Parathyroid adenoma (tissue), 2 donors: Measurements from ENCODE around the gene PYM1.
"Not testable (repeated sequence)": the region's sequence is repeated elsewhere in the genome, so short reads cannot be mapped to it uniquely, and the experiment has no call there.

Source experiments
- H2AFZ ChIP-seq: fragments of 300-600 bp; sonication (generic); one replicate; pipeline ENCODE4 v1.7.0; 2017; ENCODE audit warnings: antibody characterized with exemption, mild to moderate bottlenecking
- H3K27ac ChIP-seq: fragments of 300-600 bp; sonication (generic); one replicate; pipeline ENCODE4 v1.7.0; 2017
- H3K27me3 ChIP-seq: fragments of 300-600 bp; sonication (generic); one replicate; pipeline ENCODE4 v1.7.0; 2017; ENCODE audit warnings: low read length; ENCODE audit not compliant: control insufficient read depth, insufficient read depth
- H3K36me3 ChIP-seq: fragments of 300-600 bp; sonication (generic); one replicate; pipeline ENCODE4 v1.7.0; 2017; ENCODE audit warnings: low read length; ENCODE audit not compliant: control insufficient read depth, insufficient read depth
- H3K4me1 ChIP-seq: fragments of 300-600 bp; sonication (generic); one replicate; pipeline ENCODE4 v1.7.0; 2017; ENCODE audit warnings: control low read depth
- H3K4me2 ChIP-seq: fragments of 300-600 bp; sonication (generic); one replicate; pipeline ENCODE4 v1.7.0; 2017; ENCODE audit warnings: low read length
- H3K4me3 ChIP-seq: fragments of 300-600 bp; sonication (generic); one replicate; pipeline ENCODE4 v1.7.0; 2017; ENCODE audit warnings: low read depth, low read length
- H3K79me2 ChIP-seq: fragments of 300-600 bp; sonication (generic); one replicate; pipeline ENCODE4 v1.7.0; 2017; ENCODE audit warnings: control low read depth
- H3K9ac ChIP-seq: fragments of 300-600 bp; sonication (generic); one replicate; pipeline ENCODE4 v1.7.0; 2017; ENCODE audit warnings: mild to moderate bottlenecking
- H3K9me3 ChIP-seq: fragments of 300-600 bp; sonication (generic); one replicate; pipeline ENCODE4 v1.7.0; 2017; ENCODE audit warnings: low read length; ENCODE audit not compliant: control insufficient read depth
- TF ChIP-seq, protein P1 (sequence below): fragments of 300-600 bp; sonication (generic); IDR thresholded peaks from one replicate; pipeline ENCODE4 v1.7.0; 2017; ENCODE audit warnings: antibody characterized with exemption, mild to moderate bottlenecking
- donor health status: primary hyperparathyroidism.

The PYM1 gene

GRCh38 chr12:55874443-55874842, 53.3 kb downstream of the PYM1 start:
- H2AFZ ChIP-seq = peak overlapping the region; percentile 59
- TF ChIP-seq, protein P1, sequence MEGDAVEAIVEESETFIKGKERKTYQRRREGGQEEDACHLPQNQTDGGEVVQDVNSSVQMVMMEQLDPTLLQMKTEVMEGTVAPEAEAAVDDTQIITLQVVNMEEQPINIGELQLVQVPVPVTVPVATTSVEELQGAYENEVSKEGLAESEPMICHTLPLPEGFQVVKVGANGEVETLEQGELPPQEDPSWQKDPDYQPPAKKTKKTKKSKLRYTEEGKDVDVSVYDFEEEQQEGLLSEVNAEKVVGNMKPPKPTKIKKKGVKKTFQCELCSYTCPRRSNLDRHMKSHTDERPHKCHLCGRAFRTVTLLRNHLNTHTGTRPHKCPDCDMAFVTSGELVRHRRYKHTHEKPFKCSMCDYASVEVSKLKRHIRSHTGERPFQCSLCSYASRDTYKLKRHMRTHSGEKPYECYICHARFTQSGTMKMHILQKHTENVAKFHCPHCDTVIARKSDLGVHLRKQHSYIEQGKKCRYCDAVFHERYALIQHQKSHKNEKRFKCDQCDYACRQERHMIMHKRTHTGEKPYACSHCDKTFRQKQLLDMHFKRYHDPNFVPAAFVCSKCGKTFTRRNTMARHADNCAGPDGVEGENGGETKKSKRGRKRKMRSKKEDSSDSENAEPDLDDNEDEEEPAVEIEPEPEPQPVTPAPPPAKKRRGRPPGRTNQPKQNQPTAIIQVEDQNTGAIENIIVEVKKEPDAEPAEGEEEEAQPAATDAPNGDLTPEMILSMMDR = no peak
- H3K4me1 ChIP-seq = peaks cover 4% of the 10 kb centered on the region
- H3K9me3 ChIP-seq = no peaks in the 10 kb centered on the region
- no peaks in the 10 kb centered on the region for H3K27me3 ChIP-seq
- peak overlapping the region; percentile 49 for H3K4me2 ChIP-seq
- H3K9ac ChIP-seq = no peak overlapping the region
- no peak overlapping the region for H3K4me3 ChIP-seq
- H3K79me2 ChIP-seq = no peaks in the 10 kb centered on the region
- H3K36me3 ChIP-seq = no peaks in the 10 kb centered on the region
- no peak overlapping the region for H3K27ac ChIP-seq

DNA sequence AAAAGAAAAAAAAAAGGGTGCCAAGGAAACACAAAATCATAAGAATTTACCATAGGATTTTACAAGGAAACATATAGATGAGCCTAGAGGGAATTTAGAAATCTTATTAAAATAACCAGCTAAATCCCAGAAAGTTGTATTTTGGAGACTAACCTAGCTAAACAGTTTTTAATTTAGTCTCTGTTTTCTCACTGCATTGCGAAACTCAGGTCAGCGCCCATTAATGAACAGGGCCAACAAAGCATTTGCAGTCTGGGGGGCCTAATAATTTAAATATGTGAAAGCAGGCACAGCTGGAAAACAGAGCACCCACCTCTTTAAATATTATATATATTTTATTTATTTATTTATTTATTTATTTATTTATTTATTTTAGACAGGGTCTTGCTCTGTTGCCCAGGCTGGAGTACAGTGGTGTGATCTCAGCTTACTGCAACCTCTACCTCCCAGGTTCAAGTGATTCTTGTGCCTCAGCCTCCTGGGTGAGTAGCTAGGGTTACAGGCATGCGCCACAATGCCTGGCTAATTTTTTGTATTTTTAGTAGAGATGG, 61.2 kb downstream of the PYM1 start:
- not testable (repeated sequence) for H3K27ac ChIP-seq, H3K27me3 ChIP-seq, H2AFZ ChIP-seq, H3K9ac ChIP-seq, H3K4me1 ChIP-seq, H3K9me3 ChIP-seq, H3K4me2 ChIP-seq, H3K36me3 ChIP-seq, H3K4me3 ChIP-seq, H3K79me2 ChIP-seq

- H3K9me3 ChIP-seq = no peaks in the 10 kb centered on the region
- TF ChIP-seq, protein P1 = no peak
- H3K4me1 ChIP-seq = no peaks in the 10 kb centered on the region
- no peak overlapping the region for H2AFZ ChIP-seq
- H3K9ac ChIP-seq = no peak overlapping the region
- no peak overlapping the region for H3K27ac ChIP-seq
- no peaks in the 10 kb centered on the region for H3K27me3 ChIP-seq
- no peaks in the 10 kb centered on the region for H3K79me2 ChIP-seq
- no peak overlapping the region for H3K4me2 ChIP-seq
- no peaks in the 10 kb centered on the region for H3K36me3 ChIP-seq
- no peak overlapping the region for H3K4me3 ChIP-seq
These were observed 62.4 kb downstream of the PYM1 start for GRCh38 chr12:55865327-55865726.

GRCh38 chr12:55862931-55863330, 64.8 kb downstream of the PYM1 start:
- H3K36me3 ChIP-seq, H3K4me2 ChIP-seq, H2AFZ ChIP-seq, H3K4me1 ChIP-seq, H3K4me3 ChIP-seq, H3K79me2 ChIP-seq, H3K9me3 ChIP-seq, H3K27ac ChIP-seq, H3K27me3 ChIP-seq, H3K9ac ChIP-seq: not testable (repeated sequence)

GRCh38 chr12:55862286-55862685, 65.4 kb downstream of the PYM1 start:
- no peaks in the 10 kb centered on the region for H3K4me1 ChIP-seq
- H3K9ac ChIP-seq = no peak overlapping the region
- TF ChIP-seq, protein P1 = no peak
- H3K9me3 ChIP-seq = no peaks in the 10 kb centered on the region
- H2AFZ ChIP-seq = no peak overlapping the region
- H3K4me3 ChIP-seq = no peak overlapping the region
- no peaks in the 10 kb centered on the region for H3K27me3 ChIP-seq
- no peaks in the 10 kb centered on the region for H3K79me2 ChIP-seq
- no peaks in the 10 kb centered on the region for H3K36me3 ChIP-seq
- no peak overlapping the region for H3K27ac ChIP-seq
- H3K4me2 ChIP-seq = no peak overlapping the region

GRCh38 chr12:55861871-55862270, 65.8 kb downstream of the PYM1 start:
- Histone ChIP-seq H3K9me3 (no peaks in the 10 kb centered on the region), H3K79me2 (no peaks in the 10 kb centered on the region), H3K27me3 (no peaks in the 10 kb centered on the region), H3K4me1 (no peaks in the 10 kb centered on the region), H3K9ac (no peak overlapping the region), H3K36me3 (no peaks in the 10 kb centered on the region), H3K4me3 (no peak overlapping the region), H3K27ac (no peak overlapping the region), H2AFZ (no peak overlapping the region), H3K4me2 (no peak overlapping the region)
- TF ChIP-seq, protein P1 = no peak
